Anterior cingulate cortex (tissue), 58 donors: ENCODE measurements around the gene STX10.

ENCODE experiments used
- DNase-seq, 58 donors: peaks; one replicate each; lab custom pipeline; 2025; lab: John Stamatoyannopoulos, UW

Gene STX10

GRCh38 chr19:13165162-13165997 is 15.2 kb upstream of the STX10 start:
- no peak for DNase-seq

- DNase-seq, result peak in 20 of 58 donors; percentile 9 to 52 (median 26)
These were observed 14.4 kb upstream of the STX10 start for GRCh38 chr19:13164343-13165161.

GRCh38 chr19:13163609-13164342 is 13.6 kb upstream of the STX10 start:
- DNase-seq, result peak in 51 of 58 donors; percentile 6 to 76 (median 52)

GRCh38 chr19:13162724-13163608 is 12.8 kb upstream of the STX10 start:
- peak; percentile 25 to 94 (median 86) for DNase-seq

- DNase-seq, result no peak
These were observed 10.4 kb upstream of the STX10 start for GRCh38 chr19:13160557-13160956.

GRCh38 chr19:13159713-13160112 is 9.5 kb upstream of the STX10 start:
- no peak for DNase-seq

GRCh38 chr19:13155472-13156359 is 5.5 kb upstream of the STX10 start:
- DNase-seq, result peak in 26 of 58 donors; percentile 13 to 55 (median 27)

GRCh38 chr19:13154911-13155471 is 4.8 kb upstream of the STX10 start:
- peak in 14 of 58 donors; percentile 10 to 52 (median 26) for DNase-seq

GRCh38 chr19:13154241-13154778 is 4.1 kb upstream of the STX10 start:
- peak in 30 of 58 donors; percentile 19 to 53 (median 32) for DNase-seq

GRCh38 chr19:13153569-13154240 is 3.5 kb upstream of the STX10 start:
- DNase-seq, result peak in 4 of 58 donors; percentile 12 to 63 (median 40)

- DNase-seq, result peak in 57 of 58 donors; percentile 56 to 97 (median 92)
These were observed 2.9 kb upstream of the STX10 start for GRCh38 chr19:13152974-13153568.

- peak in 1 of 58 donors; percentile 80 for DNase-seq
These were observed 2.3 kb upstream of the STX10 start for GRCh38 chr19:13152356-13152973.

GRCh38 chr19:13151605-13152355 is 1.6 kb upstream of the STX10 start:
- DNase-seq, result peak; percentile 76 to 98 (median 96)

GRCh38 chr19:13150931-13151604 is 893 bp upstream of the STX10 start:
- peak in 5 of 58 donors; percentile 43 to 65 (median 50) for DNase-seq

- peak in 25 of 58 donors; percentile 19 to 66 (median 55) for DNase-seq
These were observed 468 bp downstream of the STX10 start for GRCh38 chr19:13149628-13150186.
